CD4-positive, alpha-beta T cell treated with Interleukin-15 for 4 hours (primary cell): Measurements from ENCODE around the gene EEF2K.

Experiments
- DNase-seq: peaks from one replicate; pipeline ENCODE4 v3.0.0-alpha.2; 2020; ENCODE audit warnings: low spot score

Gene EEF2K

DNA sequence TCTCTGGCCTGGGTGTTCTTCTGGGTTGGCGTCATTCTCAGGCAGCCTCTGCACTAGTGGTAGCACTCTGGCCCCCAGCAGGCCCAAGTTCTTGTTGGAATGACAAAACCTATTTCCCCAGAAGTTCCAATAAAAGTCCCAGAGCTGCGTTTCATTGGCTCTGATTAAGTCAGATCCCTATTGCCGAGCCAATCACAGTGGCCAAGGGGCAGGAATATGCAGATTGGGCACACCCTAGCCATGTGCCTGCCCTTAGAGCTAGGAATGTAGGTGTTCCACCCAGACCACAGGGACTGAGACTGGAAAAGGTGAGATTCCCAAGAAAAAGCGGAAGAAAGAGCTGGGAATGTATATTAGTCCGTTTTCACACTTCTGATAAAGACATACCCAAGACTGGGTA is 46.2 kb downstream of the EEF2K start:
- DNase-seq: no peak

DNA sequence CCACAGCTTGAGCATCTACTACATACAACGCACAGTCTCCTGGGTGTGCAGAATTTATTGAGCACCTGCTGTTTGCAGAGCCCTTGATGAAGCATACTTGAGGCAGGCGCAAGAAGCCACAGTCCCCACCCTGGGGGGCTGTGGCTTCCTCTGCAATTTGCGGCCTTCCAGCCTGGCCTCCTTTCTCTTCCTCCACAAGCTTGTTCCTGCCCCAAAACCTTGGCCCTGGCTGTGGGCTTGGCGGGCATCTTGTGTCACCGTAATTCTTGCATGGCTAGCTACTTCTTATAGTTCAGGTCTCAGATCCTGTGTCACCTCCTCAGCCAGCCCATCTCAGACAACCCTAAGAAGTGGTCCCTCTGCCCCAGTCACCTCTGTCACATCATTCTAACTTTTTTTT is 47.2 kb downstream of the EEF2K start:
- DNase-seq: no peak

DNA sequence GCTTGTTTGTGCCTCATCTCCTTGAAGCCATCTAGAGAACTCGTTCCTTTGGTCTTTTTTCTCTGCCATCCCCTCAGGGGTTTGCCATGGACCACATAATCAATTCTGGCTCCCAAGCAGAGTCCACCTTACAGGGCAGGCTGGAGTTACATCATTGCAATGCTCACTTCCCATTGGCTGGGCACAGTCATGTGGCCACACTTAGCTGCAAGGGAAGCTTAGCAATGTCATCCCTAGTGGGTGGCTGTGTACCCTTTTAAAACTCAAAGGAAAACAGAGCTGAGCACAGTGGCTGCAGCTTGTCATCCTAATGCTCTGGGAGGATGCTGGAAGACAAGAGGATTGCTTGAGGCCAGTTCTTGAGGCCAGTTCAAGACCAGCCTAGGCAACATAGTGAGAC is 49.3 kb downstream of the EEF2K start:
- DNase-seq: no peak

DNA sequence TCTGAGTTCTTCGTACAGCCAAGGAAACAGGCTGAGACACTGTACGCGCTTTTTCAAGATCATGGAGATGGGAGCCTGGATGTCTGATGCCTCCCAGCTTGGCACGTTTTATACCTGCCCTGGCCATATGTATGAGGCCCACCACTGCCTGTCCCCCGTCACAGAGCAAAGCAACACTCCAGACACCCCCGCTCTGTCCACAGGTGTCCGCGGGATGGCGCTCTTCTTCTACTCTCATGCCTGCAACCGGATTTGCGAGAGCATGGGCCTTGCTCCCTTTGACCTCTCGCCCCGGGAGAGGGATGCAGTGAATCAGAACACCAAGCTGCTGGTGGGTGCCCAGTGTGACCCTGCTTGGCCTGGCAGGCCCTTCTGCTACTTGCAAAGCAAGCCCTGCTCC is 51.4 kb downstream of the EEF2K start:
- DNase-seq: no peak

DNA sequence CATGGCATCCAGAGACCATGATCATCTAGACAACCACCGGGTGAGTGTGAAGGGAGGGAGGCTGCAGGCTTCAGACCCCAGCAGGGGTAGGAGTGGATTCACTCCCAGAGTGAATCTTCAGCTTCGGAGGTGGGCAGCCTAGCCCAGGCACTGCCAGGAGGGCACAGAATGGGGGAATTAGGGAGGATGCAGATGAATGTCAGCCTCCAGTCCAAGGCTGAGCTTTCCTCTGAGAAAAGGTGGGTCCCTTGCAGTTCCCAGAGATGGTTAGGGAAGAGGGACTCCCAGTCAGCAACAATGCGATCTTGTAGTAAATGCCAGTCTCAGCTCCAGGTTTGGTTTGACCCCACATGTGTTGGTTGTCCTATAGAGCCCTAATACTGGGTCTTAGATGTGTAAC is 54.4 kb downstream of the EEF2K start:
- DNase-seq: no peak

DNA sequence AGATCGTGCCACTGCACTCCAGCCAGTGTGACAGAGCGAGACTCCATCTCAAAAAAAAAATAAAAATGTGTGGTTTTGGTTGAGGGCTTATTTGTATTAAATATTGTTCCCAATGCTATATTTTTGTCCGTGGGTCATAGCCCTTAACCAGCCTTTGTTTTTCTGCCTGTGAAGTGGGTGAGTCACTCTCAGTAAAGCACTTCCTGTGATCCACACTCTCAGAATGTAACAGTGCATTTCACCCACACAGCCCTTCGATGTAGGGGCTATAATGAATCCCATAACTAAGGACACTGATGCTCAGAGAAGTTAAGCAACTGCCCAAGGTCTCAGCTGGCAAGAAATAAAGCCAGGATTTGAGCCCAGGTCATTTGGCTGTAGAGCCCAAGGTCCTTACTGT is 56.4 kb downstream of the EEF2K start:
- peak; percentile 34 for DNase-seq

DNA sequence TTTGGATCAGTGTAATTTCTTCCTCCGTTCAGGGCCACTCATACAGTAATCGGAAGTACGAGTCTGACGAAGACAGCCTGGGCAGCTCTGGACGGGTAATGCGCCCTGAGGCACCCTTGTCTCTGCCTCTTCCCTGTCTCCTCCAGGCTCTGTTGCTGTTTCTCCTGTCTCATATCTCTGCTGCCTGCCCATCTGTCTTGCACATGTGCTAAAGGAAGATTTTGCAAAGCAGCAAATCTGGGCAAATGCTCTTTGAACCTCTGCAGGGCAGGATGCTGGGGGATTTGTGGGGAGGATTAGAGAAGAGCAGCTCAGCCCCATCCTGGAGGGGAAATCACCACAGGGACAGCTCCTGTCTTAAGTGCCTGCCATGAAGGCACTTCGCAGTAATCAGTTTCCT is 58.7 kb downstream of the EEF2K start:
- no peak for DNase-seq

DNA sequence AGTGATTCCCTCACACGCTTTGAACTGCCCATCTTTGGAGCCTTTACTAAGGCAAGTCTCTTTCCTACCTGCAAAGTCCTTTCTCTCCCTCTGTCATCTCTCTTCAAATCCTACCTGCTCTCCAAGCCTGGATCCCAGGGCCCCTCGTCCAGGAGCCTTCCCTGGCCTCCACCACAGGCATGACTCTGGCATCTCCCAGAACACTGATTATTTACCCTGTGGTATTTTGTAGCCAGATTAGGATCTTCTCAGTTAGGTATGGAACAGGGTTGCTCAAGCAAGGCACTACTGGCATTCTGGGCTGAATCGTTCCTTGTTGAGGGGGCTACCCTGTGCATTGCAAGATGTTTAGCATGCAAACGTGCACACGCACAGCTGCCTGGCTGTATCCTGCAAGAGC is 59.3 kb downstream of the EEF2K start:
- DNase-seq: no peak

DNA sequence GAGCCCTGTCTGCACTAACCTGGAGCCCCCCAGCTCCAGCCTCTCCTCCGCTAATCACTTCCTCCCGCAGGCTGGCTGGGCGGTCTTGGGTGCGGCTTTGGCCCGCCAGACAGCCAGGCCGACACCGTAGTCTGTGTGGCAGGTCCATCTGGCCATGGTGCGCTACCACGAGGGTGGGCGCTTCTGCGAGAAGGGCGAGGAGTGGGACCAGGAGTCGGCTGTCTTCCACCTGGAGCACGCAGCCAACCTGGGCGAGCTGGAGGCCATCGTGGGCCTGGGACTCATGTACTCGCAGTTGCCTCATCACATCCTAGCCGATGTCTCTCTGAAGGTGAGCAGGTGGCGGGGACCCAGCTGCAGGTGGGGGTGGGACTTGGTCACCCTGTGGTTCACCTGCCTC is 60.5 kb downstream of the EEF2K start:
- no peak for DNase-seq

DNA sequence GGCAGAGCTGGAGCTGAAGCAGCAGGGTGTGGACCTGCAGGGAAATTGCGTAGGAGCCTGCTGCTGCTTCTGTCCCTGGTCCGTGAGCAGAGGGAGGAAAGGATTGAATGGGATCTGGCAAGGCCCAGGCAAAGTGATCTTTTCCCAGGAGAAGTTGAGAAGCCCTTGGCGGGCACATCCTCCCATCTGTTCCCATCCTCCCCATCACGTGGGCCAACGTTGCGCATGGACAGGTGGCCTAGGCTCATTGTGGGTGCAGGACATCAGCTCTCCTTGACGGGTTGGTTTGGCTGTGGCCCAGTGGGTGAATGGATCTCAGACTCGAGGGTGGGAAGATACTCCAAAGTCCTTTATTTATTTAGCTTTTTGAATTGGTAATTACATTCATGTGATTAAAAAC is 61.7 kb downstream of the EEF2K start:
- DNase-seq: no peak

DNA sequence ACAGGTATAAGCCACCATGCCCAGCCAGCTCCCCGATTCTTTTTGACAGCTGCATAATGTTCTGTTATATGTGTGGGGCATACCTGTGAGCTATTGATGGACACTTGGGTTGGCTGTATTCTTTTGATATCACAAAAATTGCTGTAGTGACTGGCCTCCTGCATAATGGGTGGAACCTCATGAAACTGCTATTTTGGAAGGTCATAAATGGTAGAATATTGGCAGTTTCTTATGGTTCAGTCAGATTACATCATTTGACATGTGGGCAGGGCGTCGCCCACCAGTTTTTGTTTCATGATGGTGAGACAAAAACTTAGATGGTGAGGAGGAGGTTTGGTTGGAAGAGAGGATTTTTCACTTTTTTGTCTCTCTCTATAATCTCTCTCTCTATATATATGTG is 64.4 kb downstream of the EEF2K start:
- no peak for DNase-seq

DNA sequence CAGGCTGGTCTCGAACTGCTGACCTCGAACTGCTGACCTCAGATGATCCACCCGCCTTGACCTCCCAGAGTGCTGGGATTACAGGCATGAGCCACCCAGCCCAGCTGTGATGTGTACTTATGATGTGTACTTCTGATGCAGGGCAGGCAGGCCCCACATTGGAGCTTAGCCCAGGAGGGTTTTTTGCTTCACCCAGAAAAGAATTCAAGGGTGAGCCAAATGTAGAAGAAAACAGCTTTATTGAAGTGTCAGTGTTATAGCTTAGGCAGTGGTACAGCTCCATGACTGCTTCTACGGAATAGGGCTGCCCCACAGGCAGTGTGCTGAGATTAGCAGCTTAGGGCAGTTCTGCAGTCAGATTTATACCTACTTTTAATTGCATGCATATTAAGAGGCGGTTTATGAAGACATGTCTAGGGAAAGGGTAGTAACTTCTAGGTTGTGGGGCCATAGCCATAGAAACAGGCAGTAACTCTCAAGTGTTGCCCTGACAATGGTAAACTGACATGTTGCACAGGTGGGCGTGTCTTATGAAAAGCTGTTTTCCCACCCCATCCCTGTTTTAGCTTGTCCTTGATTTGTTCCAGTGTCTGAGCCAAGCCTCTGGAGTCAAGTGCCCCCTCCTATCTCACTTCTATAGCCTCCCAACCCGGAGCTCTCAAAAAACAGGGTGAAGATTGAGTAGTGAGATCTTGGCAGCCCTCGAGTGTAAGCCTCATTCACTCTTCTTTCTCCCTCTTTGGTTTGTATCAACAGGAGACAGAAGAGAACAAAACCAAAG is 67.0 kb downstream of the EEF2K start:
- DNase-seq: no peak

DNA sequence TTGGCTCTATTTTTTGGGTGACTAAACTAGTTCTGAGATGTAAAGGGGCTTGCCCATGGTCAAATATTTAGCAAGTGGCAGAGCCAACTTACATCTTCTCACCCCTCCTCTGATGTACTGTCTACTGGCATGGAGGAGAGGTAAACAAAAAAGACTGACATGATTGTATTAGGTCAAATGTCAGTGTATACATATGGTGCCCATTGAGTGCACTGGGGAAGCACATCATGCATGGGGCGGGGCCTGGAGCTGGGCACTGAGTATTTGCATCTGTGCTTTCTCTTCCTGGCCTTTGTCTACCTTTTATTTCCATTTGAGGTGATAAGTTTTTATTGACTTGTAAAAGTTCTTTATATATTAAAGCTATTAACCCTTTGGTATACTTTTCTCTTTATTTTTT is 68.8 kb downstream of the EEF2K start:
- DNase-seq: no peak

DNA sequence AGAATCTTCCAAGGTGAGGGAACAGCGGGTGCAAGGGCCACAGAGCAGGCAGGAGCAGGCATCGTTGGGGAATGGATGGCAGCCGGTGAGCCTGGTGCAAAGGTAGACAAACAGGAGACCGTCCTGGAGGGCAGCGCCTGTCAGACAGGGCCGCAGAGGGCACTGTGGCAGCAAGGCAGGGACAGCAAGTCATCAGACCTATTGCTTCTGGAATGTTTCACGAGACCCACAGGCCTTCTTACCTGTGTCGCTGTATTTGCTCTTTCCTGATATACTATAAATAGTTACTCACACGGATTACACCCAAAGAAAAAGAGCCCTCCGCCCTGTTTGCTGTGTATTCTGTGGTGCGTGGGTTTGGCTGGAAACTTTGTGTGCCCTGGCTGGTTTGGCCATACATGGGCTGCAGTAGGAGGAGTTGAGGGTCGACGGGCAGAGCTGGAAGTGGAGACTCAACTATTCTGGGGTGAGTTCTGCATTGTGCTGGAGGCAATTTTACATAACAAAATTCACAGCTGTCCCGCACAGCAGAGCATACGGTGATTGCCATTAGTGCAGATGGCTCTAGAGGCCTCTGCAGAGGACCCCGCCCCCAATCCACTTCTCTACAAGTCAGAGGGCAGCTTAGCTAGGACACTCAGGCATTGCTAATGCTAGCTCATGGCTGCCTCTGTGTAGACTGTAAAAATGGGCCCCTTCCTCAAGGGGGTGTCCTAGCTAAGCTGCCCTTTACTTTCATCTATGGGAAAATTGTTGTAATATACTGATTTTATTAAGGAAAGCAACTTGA is 72.6 kb downstream of the EEF2K start:
- DNase-seq: no peak

DNA sequence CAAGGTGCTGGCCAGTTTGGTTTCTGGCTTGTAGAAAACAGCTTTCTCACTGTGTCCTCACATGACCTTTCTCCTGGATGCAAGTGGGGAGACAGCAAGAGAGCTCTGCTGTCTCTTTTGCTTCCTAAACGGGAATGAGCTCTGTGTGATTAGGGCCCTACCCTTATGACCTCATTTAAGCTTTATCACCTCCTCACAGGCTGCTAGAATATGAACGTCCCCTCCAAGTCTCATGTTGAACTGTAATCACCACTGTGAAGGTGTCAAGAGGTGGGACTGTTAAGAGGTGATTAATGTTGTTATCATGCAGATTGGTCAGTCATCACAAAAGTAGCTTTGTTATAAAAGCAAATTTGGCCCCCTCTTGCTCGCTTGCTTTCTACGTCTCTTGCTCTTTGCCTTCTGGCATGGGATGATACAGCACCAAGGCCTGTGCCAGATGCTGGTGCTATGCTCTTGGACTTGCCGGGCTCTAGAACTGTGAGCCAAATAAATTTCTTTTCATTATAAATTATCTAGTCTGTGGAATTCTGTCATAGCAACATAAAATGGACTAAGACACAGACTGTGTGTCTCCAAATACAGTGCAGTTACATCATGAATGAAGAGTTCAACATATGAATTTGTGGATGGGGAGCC is 76.3 kb downstream of the EEF2K start:
- no peak for DNase-seq

DNA sequence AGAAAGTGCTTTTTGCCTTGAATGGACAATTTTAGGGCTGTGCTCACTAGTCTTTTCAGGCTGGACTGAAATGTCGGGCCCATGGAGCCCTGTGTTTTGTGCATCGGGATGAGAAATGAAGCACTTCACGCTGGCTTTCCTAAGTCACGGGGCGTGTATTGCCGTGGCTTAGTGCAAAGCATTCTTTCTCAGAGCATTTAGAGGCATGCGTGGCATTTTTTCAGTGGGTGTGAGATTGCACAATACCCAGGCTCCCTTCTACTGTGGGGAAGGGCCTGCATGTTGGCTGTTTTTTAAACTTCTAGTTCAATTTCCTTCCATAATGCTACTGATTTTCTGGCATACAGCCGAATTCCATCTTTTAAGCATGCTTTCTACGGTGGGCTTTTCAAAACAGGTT is 78.6 kb downstream of the EEF2K start:
- DNase-seq: no peak

DNA sequence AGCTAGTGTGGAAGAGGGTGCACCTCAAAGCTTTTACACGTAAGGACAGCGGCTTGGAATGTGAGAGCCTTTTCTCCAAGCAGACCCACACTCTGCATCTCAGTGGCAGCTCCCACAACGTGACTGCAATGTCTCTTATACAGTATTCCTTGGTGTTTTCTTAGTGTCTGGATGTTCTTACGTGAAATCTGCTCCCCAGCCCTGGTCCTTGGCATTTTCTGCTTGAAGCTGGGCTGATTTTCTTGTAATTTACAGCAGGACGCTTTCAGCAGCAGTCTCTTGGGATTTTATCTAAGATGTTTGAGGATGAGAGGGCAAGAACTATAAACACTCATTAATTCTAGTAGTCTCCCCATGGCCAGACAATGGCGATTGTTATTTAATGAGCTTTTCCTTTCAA is 79.0 kb downstream of the EEF2K start:
- DNase-seq: no peak

DNA sequence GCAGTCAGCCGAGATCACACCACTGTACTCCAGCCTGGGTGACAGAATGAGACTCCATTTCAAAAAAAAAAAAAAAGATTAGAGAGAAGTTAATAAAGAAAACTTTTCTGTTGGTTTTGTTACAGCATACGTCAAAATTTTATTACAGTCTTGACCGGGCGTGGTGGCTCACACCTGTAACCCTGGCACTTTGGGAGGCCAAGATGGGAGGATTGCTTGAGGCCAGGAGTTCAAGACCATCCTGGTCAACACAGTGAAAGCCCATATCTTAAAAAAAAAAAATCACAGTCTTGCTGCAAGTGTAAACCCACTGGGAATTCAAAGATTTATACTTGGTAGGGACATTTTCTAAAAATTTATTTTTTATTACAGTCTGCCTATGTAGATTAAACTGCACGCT is 84.9 kb downstream of the EEF2K start:
- DNase-seq: no peak

DNA sequence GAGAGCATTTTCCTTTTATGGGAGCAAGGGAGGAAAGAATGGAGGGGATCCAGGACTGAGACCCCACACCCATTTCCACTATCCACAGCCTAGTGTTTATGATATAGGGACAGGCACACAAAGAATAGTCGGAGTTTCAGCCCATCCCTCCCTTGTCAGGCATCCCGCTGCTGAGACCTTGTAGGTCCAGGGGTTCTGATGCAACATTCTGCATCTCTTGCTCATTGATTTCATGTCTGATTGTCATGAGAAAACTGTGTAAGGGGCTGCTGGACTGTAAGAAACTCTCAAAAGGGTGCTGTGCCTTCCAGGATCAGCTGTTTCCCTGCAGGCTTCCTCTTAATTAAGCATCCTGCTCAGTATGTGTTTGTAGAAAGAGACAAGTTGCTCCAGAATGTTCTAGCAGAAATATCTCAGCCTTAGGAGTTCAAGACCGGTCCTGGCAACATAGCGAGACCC is 85.8 kb downstream of the EEF2K start:
- DNase-seq: no peak

DNA sequence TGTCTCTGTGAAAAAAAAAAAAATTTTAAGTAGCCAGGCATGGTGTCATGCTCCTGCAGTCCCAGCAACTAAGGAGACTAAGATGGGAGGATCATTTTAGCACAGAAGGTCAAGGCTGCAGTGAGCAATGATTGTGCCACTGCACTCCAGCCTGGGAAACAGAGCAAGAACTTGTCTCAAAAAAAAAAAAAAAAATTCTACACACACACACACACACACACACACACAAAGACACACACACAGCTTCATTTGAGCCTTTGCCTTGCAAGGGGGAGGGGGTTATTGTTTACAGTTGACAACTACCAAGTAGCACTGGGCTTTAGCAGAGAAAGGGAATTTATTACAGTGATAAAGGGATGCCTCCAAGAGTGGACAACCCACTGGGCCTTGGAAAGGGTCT is 86.2 kb downstream of the EEF2K start:
- no peak for DNase-seq

DNA sequence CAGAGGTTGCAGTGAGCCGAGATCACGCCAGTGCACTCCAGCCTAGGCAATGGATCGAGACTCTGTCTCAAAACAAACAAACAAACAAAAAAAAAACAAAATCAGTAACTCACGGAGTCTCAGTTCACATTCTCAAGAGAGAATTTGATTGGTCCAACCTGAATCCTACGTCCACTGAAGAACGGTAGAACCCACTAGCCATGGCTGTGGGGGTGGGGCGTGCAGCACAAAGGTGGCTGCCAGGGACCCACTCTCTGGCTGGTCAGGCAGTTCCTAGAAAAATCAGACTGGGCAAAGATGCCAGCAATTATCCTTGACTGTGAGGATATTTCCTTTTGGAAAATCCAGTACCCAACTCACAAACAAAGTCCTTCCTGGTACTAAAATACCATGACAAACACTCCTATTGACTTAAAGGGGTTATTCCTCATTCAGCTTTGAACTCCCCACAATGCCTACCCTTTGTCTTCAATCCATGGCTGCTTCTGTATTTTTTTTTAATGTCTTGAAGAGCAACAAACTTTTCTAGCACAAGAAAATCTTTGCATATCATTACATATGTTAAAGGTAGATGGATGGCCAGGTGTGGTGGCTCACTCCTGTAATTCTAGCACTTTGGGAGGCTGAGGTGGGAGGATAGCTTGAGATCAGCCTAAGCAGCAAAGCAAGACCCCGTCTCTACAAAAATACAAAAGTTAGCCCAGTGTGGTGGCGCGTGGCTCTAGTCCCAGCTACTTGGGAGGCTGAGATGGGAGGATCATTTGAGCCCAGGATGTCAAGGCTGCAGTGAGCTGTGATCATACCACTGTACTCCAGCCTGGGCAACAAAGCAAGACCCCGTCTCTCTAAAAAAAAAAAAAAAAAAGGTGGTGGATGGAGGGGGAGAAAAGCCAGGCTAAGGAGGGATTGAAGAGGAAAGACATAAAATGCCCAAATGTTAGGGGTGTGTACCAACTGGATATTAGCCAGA is 87.3 kb downstream of the EEF2K start:
- no peak for DNase-seq
